ENCODE data around the gene CTTN.

DNA sequence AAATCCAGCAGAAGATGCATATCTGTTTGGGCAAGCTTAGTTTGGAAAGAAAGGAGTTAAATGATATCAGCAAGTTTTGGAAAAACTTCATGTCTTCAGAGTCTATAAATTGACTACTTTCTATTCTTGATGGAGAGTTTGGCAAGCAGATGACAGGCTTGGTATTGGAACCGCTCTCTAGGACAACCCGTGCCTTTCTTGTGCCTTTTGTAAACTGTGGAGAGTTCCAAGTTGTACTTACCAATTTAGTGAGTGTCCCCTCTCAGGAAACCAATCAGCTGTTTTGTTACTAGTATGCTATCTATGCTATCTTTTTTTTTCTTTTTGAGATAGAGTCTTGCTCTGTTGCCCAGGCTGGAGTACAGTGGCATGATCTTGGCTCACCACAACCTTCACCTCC lies 43.7 kb upstream of the CTTN start:
- no peak for TF ChIP-seq POLR2A (IDR thresholded peaks at IDR 0.05)
- TF ChIP-seq, protein P1, sequence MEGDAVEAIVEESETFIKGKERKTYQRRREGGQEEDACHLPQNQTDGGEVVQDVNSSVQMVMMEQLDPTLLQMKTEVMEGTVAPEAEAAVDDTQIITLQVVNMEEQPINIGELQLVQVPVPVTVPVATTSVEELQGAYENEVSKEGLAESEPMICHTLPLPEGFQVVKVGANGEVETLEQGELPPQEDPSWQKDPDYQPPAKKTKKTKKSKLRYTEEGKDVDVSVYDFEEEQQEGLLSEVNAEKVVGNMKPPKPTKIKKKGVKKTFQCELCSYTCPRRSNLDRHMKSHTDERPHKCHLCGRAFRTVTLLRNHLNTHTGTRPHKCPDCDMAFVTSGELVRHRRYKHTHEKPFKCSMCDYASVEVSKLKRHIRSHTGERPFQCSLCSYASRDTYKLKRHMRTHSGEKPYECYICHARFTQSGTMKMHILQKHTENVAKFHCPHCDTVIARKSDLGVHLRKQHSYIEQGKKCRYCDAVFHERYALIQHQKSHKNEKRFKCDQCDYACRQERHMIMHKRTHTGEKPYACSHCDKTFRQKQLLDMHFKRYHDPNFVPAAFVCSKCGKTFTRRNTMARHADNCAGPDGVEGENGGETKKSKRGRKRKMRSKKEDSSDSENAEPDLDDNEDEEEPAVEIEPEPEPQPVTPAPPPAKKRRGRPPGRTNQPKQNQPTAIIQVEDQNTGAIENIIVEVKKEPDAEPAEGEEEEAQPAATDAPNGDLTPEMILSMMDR (IDR thresholded peaks at IDR 0.05 in 4 of 5, conservative IDR thresholded peaks at IDR 0.05 in 1 of 5): no peak
